ENCODE measurements around the gene KRT8. TPM values are rescaled to one million over a fixed set of nuclear protein-coding genes. Genes with fewer than 3 reads are reported as not detected.

The KRT8 gene
- total and polyA plus RNA-seq, 2 of the 13 experiments (the other 11 are each of a cell fraction or from before 2014, with no cell fraction given) = 498 to 718 TPM

DNA sequence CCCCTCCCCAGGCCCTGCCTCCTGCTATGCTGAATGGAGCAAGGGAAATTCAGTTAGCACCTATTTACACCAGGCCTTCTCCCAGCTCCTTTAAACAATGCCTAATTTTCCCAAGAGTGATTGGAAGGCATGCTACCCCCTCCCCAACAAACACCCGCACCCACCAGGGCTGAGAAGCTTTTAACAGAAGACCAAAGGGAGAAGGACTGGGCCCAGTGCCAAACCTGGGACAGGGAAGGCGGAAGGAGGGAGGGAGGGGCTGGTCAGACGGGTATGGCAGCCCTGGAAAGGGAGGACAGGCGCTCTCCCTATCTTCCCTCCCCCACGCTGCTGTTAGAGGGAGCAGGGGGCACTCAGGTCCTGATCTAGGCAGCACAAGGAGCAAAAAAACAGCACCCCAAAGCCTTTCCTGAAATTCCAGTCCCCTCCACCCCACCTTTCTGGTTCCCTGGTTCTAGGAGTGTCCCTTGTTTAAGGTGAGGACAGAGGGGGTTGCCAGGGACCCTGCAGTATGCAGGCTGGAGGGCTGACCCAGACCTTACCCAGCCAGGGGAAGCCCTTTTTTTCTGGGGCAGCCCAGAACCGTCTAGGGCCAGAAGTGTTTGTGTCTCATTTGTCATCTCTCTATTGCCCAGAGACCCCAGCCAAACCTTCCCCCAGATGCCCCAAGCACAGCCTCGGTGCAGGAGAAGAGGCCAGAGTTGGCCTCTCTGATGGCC, 2.4 kb upstream of the KRT8 start (continued):
- TF ChIP-seq ZNF644 (CRISPR knock-in tag; IDR thresholded peaks at IDR 0.05; ENCODE audit: low read depth) (0 out of 2 replicates have a peak, but pooled peaks have one; percentile 16), SP2 (CRISPR knock-in tag; IDR thresholded peaks at IDR 0.05) (no peak), SOX6 (IDR thresholded peaks at IDR 0.05) (no peak), SOX6 (CRISPR knock-in tag; IDR thresholded peaks at IDR 0.05) (0 out of 2 replicates have a peak, but pooled peaks have one; percentile 23), HIVEP1 (CRISPR knock-in tag; IDR thresholded peaks at IDR 0.05) (0 out of 2 replicates have a peak, but pooled peaks have one; percentile 8), ZBTB20 (CRISPR knock-in tag; IDR thresholded peaks at IDR 0.05; ENCODE audit: borderline replicate concordance, low read depth) (peak; percentile 58; the same call in 1 of the 2 replicates), PITX1 (CRISPR knock-in tag; IDR thresholded peaks at IDR 0.05) (0 out of 2 replicates have a peak, but pooled peaks have one; percentile 20), ZMYM3 (CRISPR knock-in tag; IDR thresholded peaks at IDR 0.05) (peak; percentile 20; the same call in 1 of the 2 replicates), ZBTB7A (CRISPR knock-in tag; IDR thresholded peaks at IDR 0.05) (no peak; the same call in 1 of the 2 replicates), POLR2G (IDR thresholded peaks at IDR 0.05; ENCODE audit: low read depth, low read length) (peak; percentile 27; the same call in 1 of the 2 replicates), NR2F6 (IDR thresholded peaks at IDR 0.05) (no peak), NR2F6 (CRISPR knock-in tag; IDR thresholded peaks at IDR 0.05) (peak; percentile 14; the same call in 1 of the 2 replicates), PATZ1 (CRISPR knock-in tag; IDR thresholded peaks at IDR 0.05) (peak; percentile 85), CBX5 (CRISPR knock-in tag; IDR thresholded peaks at IDR 0.05; ENCODE audit: borderline replicate concordance) (no peak), GATAD2A (CRISPR knock-in tag; IDR thresholded peaks at IDR 0.05) (0 out of 2 replicates have a peak, but pooled peaks have one; percentile 9), POLR2A (IDR thresholded peaks at IDR 0.05; ENCODE audit: insufficient read depth in 1 of 2, low read depth in 2 of 2, low read length in 2 of 2) (peak in 1 of 2 experiments; percentile 51; a peak in 1 of 4 replicates), NCOA2 (CRISPR knock-in tag; IDR thresholded peaks at IDR 0.05) (peak; percentile 32; the same call in 1 of the 2 replicates), GABPB1 (CRISPR knock-in tag; IDR thresholded peaks at IDR 0.05) (peak; percentile 38; the same call in 1 of the 2 replicates), SMAD9 (CRISPR knock-in tag; IDR thresholded peaks at IDR 0.05) (no peak), FOXO1 (CRISPR knock-in tag; IDR thresholded peaks at IDR 0.05) (no peak), ZNF33A (CRISPR knock-in tag; IDR thresholded peaks at IDR 0.05; ENCODE audit: borderline replicate concordance) (no peak), EP300 (IDR thresholded peaks at IDR 0.05; ENCODE audit: low read depth in 2 of 2, low read length in 2 of 2) (peak in 1 of 2 experiments; percentile 37; a peak in 1 of 4 replicates), EP300 (CRISPR knock-in tag; IDR thresholded peaks at IDR 0.05; ENCODE audit: borderline replicate concordance) (no peak), ZNF563 (CRISPR knock-in tag; IDR thresholded peaks at IDR 0.05) (0 out of 2 replicates have a peak, but pooled peaks have one; percentile 35), SAP130 (CRISPR knock-in tag; IDR thresholded peaks at IDR 0.05; ENCODE audit: low read depth) (peak; percentile 36; the same call in 1 of the 2 replicates), SOX5 (CRISPR knock-in tag; IDR thresholded peaks at IDR 0.05; ENCODE audit: borderline replicate concordance) (0 out of 2 replicates have a peak, but pooled peaks have one; percentile 15), ZNF777 (CRISPR knock-in tag; IDR thresholded peaks at IDR 0.05) (peak; percentile 43; the same call in 1 of the 2 replicates), ASH2L (IDR thresholded peaks at IDR 0.05; ENCODE audit: insufficient read length, low read depth, low read length) (peak; percentile 22)
- TF ChIP-seq, protein P1, sequence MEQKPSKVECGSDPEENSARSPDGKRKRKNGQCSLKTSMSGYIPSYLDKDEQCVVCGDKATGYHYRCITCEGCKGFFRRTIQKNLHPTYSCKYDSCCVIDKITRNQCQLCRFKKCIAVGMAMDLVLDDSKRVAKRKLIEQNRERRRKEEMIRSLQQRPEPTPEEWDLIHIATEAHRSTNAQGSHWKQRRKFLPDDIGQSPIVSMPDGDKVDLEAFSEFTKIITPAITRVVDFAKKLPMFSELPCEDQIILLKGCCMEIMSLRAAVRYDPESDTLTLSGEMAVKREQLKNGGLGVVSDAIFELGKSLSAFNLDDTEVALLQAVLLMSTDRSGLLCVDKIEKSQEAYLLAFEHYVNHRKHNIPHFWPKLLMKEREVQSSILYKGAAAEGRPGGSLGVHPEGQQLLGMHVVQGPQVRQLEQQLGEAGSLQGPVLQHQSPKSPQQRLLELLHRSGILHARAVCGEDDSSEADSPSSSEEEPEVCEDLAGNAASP (CRISPR knock-in tag; IDR thresholded peaks at IDR 0.05; ENCODE audit: borderline replicate concordance) = 0 out of 2 replicates have a peak, but pooled peaks have one; percentile 15
